ENCODE results near the gene CFP. TPM values are rescaled to one million over a fixed set of nuclear protein-coding genes. Genes with fewer than 3 reads are reported as not detected.

CFP gene
- total and polyA plus RNA-seq, 2 of the 13 experiments (the other 11 are each of a cell fraction or from before 2014, with no cell fraction given): 0.01 TPM; not detected in 1

- TF ChIP-seq NBN (conservative IDR thresholded peaks at IDR 0.05) (no peak), RFX3 (CRISPR knock-in tag; IDR thresholded peaks at IDR 0.05) (no peak), NCOA1 (CRISPR knock-in tag; IDR thresholded peaks at IDR 0.05) (no peak), SP2 (CRISPR knock-in tag; IDR thresholded peaks at IDR 0.05) (peak; percentile 79), MYC (CRISPR knock-in tag; IDR thresholded peaks at IDR 0.05; ENCODE audit: borderline replicate concordance) (peak; percentile 74), THAP8 (CRISPR knock-in tag; IDR thresholded peaks at IDR 0.05; ENCODE audit: borderline replicate concordance) (no peak), BATF2 (CRISPR knock-in tag; IDR thresholded peaks at IDR 0.05) (peak; percentile 38; the same call in 1 of the 2 replicates), ZNF564 (CRISPR knock-in tag; IDR thresholded peaks at IDR 0.05) (no peak), KMT2B (CRISPR knock-in tag; IDR thresholded peaks at IDR 0.05) (peak; percentile 75), ZBTB4 (CRISPR knock-in tag; IDR thresholded peaks at IDR 0.05; ENCODE audit: borderline replicate concordance) (peak; percentile 27; the same call in 1 of the 2 replicates), ZNF546 (CRISPR knock-in tag; conservative IDR thresholded peaks at IDR 0.05) (0 out of 2 replicates have a peak, but pooled peaks have one; percentile 26), PLSCR1 (CRISPR knock-in tag; IDR thresholded peaks at IDR 0.05; ENCODE audit: borderline replicate concordance) (no peak), POGZ (CRISPR knock-in tag; IDR thresholded peaks at IDR 0.05) (peak; percentile 85), ARHGAP35 (CRISPR knock-in tag; IDR thresholded peaks at IDR 0.05; ENCODE audit: borderline replicate concordance) (no peak), MED1 (CRISPR knock-in tag; IDR thresholded peaks at IDR 0.05) (peak; percentile 36; the same call in 1 of the 2 replicates), NFYC (CRISPR knock-in tag; IDR thresholded peaks at IDR 0.05) (peak; percentile 80), NFKB2 (CRISPR knock-in tag; IDR thresholded peaks at IDR 0.05; ENCODE audit: borderline replicate concordance) (peak; percentile 53; the same call in 1 of the 2 replicates), ZNF292 (CRISPR knock-in tag; IDR thresholded peaks at IDR 0.05; ENCODE audit: borderline replicate concordance, low read depth) (no peak), HMGXB3 (CRISPR knock-in tag; IDR thresholded peaks at IDR 0.05; ENCODE audit: borderline replicate concordance) (peak; percentile 62; the same call in 1 of the 2 replicates)
Observed at GRCh38 chrX:47658684-47659420, 29.1 kb upstream of the CFP start, which contains the start of gene UXT (continued).

Data from HepG2 (cell line).